Activated CD8-positive, alpha-beta memory T cell treated with anti-CD3 and anti-CD28 coated beads for 36 hours (primary cell): ENCODE data around the gene CENPX. TPM values are rescaled to one million over a fixed set of nuclear protein-coding genes. Genes with fewer than 3 reads are reported as not detected.

Experiments used
- CTCF ChIA-PET: fragments of 350-600 bp; sonication (Branson Sonifier 250); formaldehyde crosslinking; loops from one replicate; lab custom pipeline; 2021; ENCODE audit warnings: antibody characterized with exemption; lab: Charles Lee
- POLR2A ChIA-PET: fragments of 350-600 bp; sonication (Branson Sonifier 250); formaldehyde crosslinking; loops from one replicate; lab custom pipeline; 2021; ENCODE audit warnings: antibody characterized with exemption; lab: Charles Lee
- total RNA-seq, 2 experiments: library from RNA; stranded (reverse); gene quantifications; one replicate each; pipeline ENCODE4 v1.2.3, GENCODE V29; 2021

Gene CENPX
- total RNA-seq, 2 experiments from 2014 or later = 154 to 158 TPM

GRCh38 chr17:82056729-82057621, 34.3 kb upstream of the CENPX start:
- POLR2A ChIA-PET = no interaction called here
- CTCF ChIA-PET = no interaction called here

GRCh38 chr17:82055965-82056728, 33.5 kb upstream of the CENPX start:
- CTCF ChIA-PET = interaction anchor here (1.0 kb wide), 1 partner anchor 11 kb away, joined by 4 read pairs; no protein-coding TSS in a partner anchor
- POLR2A ChIA-PET = no interaction called here

GRCh38 chr17:82055023-82055964, 32.6 kb upstream of the CENPX start:
- ChIA-PET CTCF (interaction anchor here (1.0 kb wide), 1 partner anchor 11 kb away, joined by 4 read pairs; no protein-coding TSS in a partner anchor), POLR2A (no interaction called here)

DNA sequence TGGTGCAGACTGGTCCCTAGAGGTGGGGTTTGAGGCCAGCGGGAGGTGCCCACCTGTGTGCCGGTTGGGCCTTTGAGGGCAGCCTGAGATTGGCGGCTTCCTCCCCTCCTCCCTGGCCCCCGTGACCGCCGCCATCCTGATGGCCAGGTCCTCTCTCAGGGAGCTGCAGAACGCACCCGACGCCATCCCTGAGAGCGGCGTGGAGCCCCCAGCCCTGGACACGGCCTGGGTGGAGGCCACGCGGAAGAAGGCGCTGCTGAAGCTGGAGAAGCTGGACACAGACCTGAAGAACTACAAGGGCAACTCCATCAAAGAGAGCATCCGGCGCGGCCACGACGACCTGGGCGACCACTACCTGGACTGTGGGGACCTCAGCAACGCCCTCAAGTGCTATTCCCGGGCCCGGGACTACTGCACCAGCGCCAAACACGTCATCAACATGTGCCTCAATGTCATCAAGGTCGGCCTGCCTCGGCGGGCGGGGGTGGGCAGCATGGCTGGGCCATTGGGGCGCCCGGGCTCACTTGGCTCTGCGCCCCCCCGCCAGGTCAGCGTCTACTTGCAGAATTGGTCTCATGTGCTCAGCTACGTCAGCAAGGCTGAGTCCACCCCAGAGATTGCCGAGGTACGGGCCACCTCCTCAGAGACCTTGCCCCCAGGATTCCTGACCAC, 31.8 kb upstream of the CENPX start:
- CTCF ChIA-PET = interaction anchor here (1.3 kb wide), 1 partner anchor 44 kb away, joined by 3 read pairs; the partner anchor contains the start of gene FASN
- POLR2A ChIA-PET = interaction anchor here (0.6 kb wide), 1 partner anchor 329 kb away, joined by 8 read pairs; no protein-coding TSS in a partner anchor

GRCh38 chr17:82053556-82054263, 31.0 kb upstream of the CENPX start:
- POLR2A ChIA-PET = interaction anchor here (0.6 kb wide), 1 partner anchor 328 kb away, joined by 8 read pairs; no protein-coding TSS in a partner anchor
- CTCF ChIA-PET = interaction anchor here (1.3 kb wide), 1 partner anchor 45 kb away, joined by 3 read pairs; the partner anchor contains the start of gene FASN

GRCh38 chr17:82053130-82053529, 30.5 kb upstream of the CENPX start:
- POLR2A ChIA-PET = no interaction called here

GRCh38 chr17:82052638-82053059, 30.0 kb upstream of the CENPX start:
- POLR2A ChIA-PET = interaction anchor here (0.6 to 1.1 kb wide), 2 partner anchors 21 to 185 kb away, joined by 3 read pairs; partner anchors contain the start of gene RAC3
- CTCF ChIA-PET = interaction anchor here (1.0 to 1.9 kb wide), 2 partner anchors 13 to 33 kb away, joined by 3 to 5 read pairs; partner anchors contain the start of gene DUS1L

More at GRCh38 chr17:82053130-82053529, 30.5 kb upstream of the CENPX start:
- CTCF ChIA-PET = no interaction called here

DNA sequence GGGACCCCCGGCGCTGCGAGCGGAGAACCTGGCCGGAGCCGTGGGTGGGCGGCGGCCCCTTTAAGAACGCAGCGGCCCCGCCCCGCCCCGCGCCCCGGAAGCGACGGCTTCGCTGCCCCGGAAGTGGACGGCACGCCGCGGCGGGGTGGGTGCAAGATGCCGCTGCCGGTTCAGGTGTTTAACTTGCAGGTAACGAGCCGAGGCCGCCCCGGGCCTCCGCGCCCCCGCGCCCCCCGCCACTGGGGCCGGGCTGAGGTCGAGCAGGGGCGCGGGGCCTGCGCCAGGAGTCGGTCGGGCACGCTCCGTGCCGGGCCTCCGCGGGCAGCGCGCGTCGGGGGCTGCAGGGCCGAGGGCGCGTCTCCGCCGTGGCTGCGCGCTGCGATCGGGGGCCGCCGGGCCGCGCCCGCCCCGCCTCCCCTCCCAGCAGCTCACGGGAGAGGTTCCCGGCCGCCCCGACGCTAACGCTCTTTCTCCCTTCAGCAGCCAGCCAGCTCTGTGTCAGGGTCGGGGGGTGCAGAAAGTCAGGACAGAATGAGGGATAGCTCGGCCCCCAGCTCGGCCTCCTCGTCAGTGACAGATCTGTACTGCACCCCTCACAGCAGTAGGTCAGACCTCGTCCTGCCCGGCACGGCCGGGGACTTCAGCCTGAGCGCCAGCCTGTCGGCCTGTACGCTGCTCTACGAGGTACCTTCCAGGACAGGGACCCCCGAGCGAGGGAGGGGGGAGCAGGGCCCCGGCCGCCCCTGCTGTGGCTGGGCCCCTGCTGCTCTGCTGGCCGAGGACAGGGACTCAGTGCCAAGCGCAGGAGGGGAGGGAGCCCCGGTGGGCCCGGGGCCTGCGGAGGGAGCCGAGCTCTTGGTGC, 29.3 kb upstream of the CENPX start, which contains the start of the genes GPS1 and RFNG:
Gene GPS1 (plus strand): TSS at position 123 of the 862 bp plus-strand sequence. CDS start 34 bp downstream, at position 157.
Gene RFNG (minus strand): TSS at position 36 of the 862 bp plus-strand sequence. CDS start 45 bp downstream, outside the sequence.
- CTCF ChIA-PET = interaction anchor here (1.0 to 1.9 kb wide), 2 partner anchors 14 to 32 kb away, joined by 3 to 5 read pairs; partner anchors contain the start of gene DUS1L
- POLR2A ChIA-PET = interaction anchor here (0.6 to 1.1 kb wide), 2 partner anchors 21 to 184 kb away, joined by 3 read pairs; partner anchors contain the start of gene RAC3

- CTCF ChIA-PET = interaction anchor here (0.9 to 1.9 kb wide), 2 partner anchors 15 to 16 kb away, joined by 3 to 5 read pairs; partner anchors contain the start of gene DUS1L
- POLR2A ChIA-PET = interaction anchor here (1.0 kb wide), 1 partner anchor 13 kb away, joined by 3 read pairs; the partner anchor contains the start of gene DCXR
Measured at GRCh38 chr17:82050761-82051641, 28.3 kb upstream of the CENPX start.

GRCh38 chr17:82050152-82050760, 27.6 kb upstream of the CENPX start:
- CTCF ChIA-PET = interaction anchor here (0.9 to 1.6 kb wide), 3 partner anchors 13 to 49 kb away, joined by 3 read pairs; partner anchors contain the start of gene DCXR
- POLR2A ChIA-PET = interaction anchor here (1.0 kb wide), 2 partner anchors 13 kb away, joined by 3 read pairs; partner anchors contain the start of gene DCXR

- CTCF ChIA-PET = interaction anchor here (1.0 to 1.6 kb wide), 2 partner anchors 12 to 49 kb away, joined by 3 read pairs; partner anchors contain the start of gene DCXR
- POLR2A ChIA-PET = interaction anchor here (1.0 kb wide), 1 partner anchor 12 kb away, joined by 3 read pairs; the partner anchor contains the start of gene DCXR
Measured at GRCh38 chr17:82049521-82049971, 26.9 kb upstream of the CENPX start.

- ChIA-PET POLR2A (interaction anchor here (1.0 kb wide), 1 partner anchor 11 kb away, joined by 3 read pairs; the partner anchor contains the start of gene DCXR), CTCF (interaction anchor here (1.0 to 1.6 kb wide), 2 partner anchors 12 to 50 kb away, joined by 3 read pairs; partner anchors contain the start of gene DCXR)
Measured at GRCh38 chr17:82049106-82049505, 26.4 kb upstream of the CENPX start.

DNA sequence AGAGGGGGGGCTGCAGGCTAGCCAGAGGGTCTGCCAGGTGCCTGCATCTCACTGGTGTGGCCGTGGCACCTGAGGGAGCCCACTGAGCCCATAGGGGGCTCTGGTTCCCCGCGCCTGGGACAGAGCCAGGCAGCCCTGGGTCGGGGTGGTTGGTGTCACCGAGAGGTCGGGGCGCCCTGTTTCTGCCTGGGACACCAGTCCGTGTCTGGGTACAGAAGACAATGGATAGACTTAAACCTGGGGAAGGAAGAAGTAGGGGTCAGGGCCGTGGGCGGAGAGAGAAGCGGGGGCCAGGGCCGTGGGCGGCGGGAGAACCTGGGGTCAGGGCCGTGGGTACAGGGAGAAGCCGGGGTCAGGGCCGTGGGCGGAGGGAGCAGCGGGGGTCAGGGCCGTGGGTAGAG, 25.9 kb upstream of the CENPX start:
- ChIA-PET CTCF (interaction anchor here (0.7 kb wide), 1 partner anchor 10 kb away, joined by 3 read pairs; no protein-coding TSS in a partner anchor), POLR2A (no interaction called here)
